GM20000 (cell line): ENCODE data around the gene SLC2A10.

Source experiments
- DNase-seq: peaks from one replicate; pipeline ENCODE4 v3.0.0; 2012; ENCODE audit warnings: low spot score
- TF ChIP-seq, protein P1 (sequence below): IDR thresholded peaks from 2 replicates; pipeline ENCODE4 v1.5.1; 2012; ENCODE audit warnings: mild to moderate bottlenecking, control low read depth; ENCODE audit errors: extremely low read depth, missing control alignments

The SLC2A10 gene

GRCh38 chr20:46742669-46743045, 33.2 kb downstream of the SLC2A10 start:
- TF ChIP-seq, protein P1, sequence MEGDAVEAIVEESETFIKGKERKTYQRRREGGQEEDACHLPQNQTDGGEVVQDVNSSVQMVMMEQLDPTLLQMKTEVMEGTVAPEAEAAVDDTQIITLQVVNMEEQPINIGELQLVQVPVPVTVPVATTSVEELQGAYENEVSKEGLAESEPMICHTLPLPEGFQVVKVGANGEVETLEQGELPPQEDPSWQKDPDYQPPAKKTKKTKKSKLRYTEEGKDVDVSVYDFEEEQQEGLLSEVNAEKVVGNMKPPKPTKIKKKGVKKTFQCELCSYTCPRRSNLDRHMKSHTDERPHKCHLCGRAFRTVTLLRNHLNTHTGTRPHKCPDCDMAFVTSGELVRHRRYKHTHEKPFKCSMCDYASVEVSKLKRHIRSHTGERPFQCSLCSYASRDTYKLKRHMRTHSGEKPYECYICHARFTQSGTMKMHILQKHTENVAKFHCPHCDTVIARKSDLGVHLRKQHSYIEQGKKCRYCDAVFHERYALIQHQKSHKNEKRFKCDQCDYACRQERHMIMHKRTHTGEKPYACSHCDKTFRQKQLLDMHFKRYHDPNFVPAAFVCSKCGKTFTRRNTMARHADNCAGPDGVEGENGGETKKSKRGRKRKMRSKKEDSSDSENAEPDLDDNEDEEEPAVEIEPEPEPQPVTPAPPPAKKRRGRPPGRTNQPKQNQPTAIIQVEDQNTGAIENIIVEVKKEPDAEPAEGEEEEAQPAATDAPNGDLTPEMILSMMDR: no peak
- DNase-seq: no peak

DNA sequence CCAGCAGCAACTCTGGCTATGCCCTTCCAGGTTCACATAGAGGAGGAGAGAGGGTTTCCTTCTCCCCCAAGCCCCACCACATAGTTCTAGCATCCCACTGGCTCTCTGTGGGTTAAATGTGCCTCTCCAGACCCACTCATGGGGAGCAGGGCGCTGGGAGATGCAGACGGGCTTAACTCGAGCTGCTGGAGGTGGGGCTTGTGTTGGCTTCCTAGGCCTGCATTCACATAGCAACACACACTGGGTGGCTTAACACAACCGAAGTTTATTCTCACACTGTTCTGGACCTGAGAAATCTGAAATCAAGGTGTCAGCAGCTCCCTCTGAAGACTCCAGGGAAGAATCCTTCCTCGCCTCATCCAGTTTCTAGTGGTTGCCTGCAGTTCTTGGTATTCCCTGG, 33.6 kb downstream of the SLC2A10 start:
- TF ChIP-seq, protein P1: no peak
- DNase-seq: no peak

DNA sequence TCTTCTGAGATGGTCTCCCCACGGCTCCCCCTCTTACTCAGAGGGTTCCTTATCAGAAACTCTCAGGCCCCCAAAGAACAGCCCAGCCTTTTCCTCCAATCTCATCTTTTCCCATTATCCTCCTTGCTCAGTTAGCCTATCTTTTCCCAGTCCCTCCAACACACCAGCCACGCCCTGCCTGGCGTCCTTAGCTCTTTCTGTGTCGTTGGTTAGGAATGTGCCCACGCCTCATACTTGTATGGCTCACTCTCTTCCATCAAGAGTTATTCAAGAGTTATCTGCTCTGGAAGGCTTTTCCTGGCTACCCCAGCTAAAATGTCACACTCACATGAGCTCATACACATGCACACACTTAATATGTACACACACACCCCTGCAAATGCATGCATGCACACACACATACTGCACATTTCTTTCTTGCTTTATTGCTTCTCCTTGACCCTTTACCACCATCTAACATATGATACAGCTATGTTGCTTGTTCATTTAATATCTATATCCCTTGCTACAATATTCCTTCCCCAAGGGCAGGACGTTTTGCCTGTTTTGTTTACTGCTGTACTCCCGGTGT, 37.6 kb downstream of the SLC2A10 start:
- no peak for DNase-seq
- TF ChIP-seq, protein P1: no peak

GRCh38 chr20:46749147-46749546, 39.7 kb downstream of the SLC2A10 start:
- no peak for DNase-seq
- TF ChIP-seq, protein P1: no peak

GRCh38 chr20:46751856-46752255, 42.4 kb downstream of the SLC2A10 start:
- TF ChIP-seq, protein P1: no peak
- no peak for DNase-seq

- TF ChIP-seq, protein P1: peak; percentile 63
- peak; percentile 46 for DNase-seq
Observed at GRCh38 chr20:46752728-46753127, 43.3 kb downstream of the SLC2A10 start.

DNA sequence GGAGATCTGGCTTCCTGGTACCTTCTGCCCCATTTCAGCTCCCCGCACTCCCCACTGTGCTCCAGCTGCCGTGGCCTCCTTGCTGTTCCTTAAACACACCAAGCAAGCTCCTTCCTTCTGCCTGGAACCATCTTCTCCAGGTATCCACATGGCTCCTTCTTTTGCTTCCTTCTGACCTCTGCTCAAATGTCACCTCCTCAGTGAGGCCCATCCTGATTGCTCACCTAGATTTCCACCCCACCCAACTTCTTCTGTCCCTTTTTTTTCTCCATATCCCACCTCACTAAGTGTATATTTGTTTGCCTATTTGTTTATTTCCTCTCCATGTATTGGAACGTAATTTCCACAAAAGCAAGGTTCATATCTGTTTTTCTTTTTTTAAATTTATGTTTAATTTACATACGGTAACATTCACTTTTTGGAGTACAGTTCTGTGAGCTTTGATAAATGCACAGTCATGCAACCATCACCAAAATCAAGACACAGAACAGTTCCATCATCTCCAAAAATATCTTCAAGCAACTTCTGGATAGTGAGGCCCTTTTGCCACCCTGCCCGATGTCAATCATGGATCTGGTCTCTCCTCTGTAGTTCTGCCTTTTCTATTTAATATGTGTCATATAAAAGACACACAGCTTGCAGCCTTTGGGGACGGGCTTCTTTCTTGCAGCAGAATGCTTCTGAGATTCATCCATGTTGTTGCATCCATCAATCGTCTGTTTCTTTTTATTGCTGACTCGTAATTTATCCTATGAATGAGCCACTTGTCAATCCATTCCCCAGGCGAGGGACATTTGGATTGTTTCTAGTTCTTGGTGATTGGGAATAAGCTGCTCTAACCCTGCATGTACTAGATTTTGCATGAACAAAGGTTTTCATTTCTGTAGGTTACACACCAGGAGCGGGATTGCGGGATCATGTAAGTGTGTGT, 46.3 kb downstream of the SLC2A10 start:
- DNase-seq: no peak
- TF ChIP-seq, protein P1: no peak
